ENCODE results near the gene C3orf20. TPM values are rescaled to one million over a fixed set of nuclear protein-coding genes. Genes with fewer than 3 reads are reported as not detected.

Gene C3orf20
- total RNA-seq, 4 donors from 2014 or later, result not detected

GRCh38 chr3:14672588-14672987, 2.4 kb upstream of the C3orf20 start:
- Histone ChIP-seq H3K27ac (no peak overlapping the region), H3K4me1 (peaks cover 0 to 19% (median 0%) of the 10 kb centered on the region in 3 donors), H3K27me3 (no peaks in the 10 kb centered on the region), H3K36me3 (peaks cover 13 to 56% (median 43%) of the 10 kb centered on the region in 3 donors), H3K9me3 (no peaks in the 10 kb centered on the region), H3K4me3 (no peak overlapping the region)
- no peak for TF ChIP-seq POLR2A (IDR thresholded peaks at IDR 0.05)
- no peak for TF ChIP-seq CTCF (IDR thresholded peaks at IDR 0.05)
- WGBS, 2 donors, result 83 to 87% methylated on average over 4 of the region's 4 CpGs
- intact Hi-C loops (cut with DNase I), result no loop called here
- DNase-seq, result no peak

- H3K36me3 ChIP-seq, result peaks cover 0 to 13% (median 4%) of the 10 kb centered on the region in 3 donors
- TF ChIP-seq CTCF (IDR thresholded peaks at IDR 0.05), result no peak
- no peak for TF ChIP-seq POLR2A (IDR thresholded peaks at IDR 0.05)
- intact Hi-C loops (cut with DNase I), result loop anchor here (5.0 kb wide), 1 partner anchor 240 kb away; no protein-coding TSS in a partner anchor
- no peak overlapping the region for H3K4me3 ChIP-seq
- 54 to 85% methylated on average over 4 of the region's 4 CpGs for WGBS, 2 donors
- no peak for DNase-seq
- H3K27me3 ChIP-seq, result no peaks in the 10 kb centered on the region
- H3K4me1 ChIP-seq, result peaks cover 0 to 19% (median 0%) of the 10 kb centered on the region in 3 donors
- no peak overlapping the region for H3K27ac ChIP-seq
- H3K9me3 ChIP-seq, result no peaks in the 10 kb centered on the region
Measured at GRCh38 chr3:14676881-14677280, 1.9 kb downstream of the C3orf20 start.

GRCh38 chr3:14678015-14678503, 3.1 kb downstream of the C3orf20 start:
- peaks cover 0 to 19% (median 0%) of the 10 kb centered on the region in 3 donors for H3K4me1 ChIP-seq
- intact Hi-C loops (cut with DNase I), result loop anchor here (5.0 kb wide), 1 partner anchor 239 kb away; no protein-coding TSS in a partner anchor
- no peak for DNase-seq
- 61 to 73% methylated on average over 7 of the region's 7 CpGs for WGBS, 2 donors
- H3K27me3 ChIP-seq, result no peaks in the 10 kb centered on the region
- no peaks in the 10 kb centered on the region for H3K9me3 ChIP-seq
- TF ChIP-seq CTCF (IDR thresholded peaks at IDR 0.05), result no peak
- TF ChIP-seq POLR2A (IDR thresholded peaks at IDR 0.05), result no peak
- peaks cover 0 to 2% (median 0%) of the 10 kb centered on the region in 3 donors for H3K36me3 ChIP-seq
- no peak overlapping the region for H3K27ac ChIP-seq
- no peak overlapping the region for H3K4me3 ChIP-seq

DNA sequence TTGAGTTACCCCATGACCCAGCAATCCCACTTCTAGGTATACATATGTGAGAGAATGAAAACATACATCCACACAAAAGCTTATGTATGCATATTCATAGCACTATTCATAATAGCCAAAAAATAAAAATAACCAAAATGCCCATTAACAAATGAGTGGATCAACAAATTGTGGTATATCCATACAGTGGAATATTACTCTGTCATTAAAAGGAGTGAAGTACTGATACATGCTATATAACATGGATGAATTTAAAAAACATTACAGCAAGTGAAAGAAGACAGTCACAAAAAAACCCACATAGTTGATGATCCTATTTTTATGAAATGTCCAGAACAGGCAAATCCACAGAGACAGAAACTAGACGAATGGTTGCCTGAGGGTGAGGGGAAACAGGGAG, 5.2 kb downstream of the C3orf20 start:
- DNase-seq, result no peak
- no peaks in the 10 kb centered on the region for H3K27me3 ChIP-seq
- no peaks in the 10 kb centered on the region for H3K9me3 ChIP-seq
- no peak overlapping the region for H3K4me3 ChIP-seq
- H3K4me1 ChIP-seq, result peaks cover 0 to 1% (median 0%) of the 10 kb centered on the region in 3 donors
- WGBS, 2 donors, result 73 to 92% methylated on average over 1 of the region's 1 CpG
- TF ChIP-seq CTCF (IDR thresholded peaks at IDR 0.05) (no peak), POLR2A (IDR thresholded peaks at IDR 0.05) (no peak)
- intact Hi-C loops (cut with DNase I), result no loop called here
- H3K36me3 ChIP-seq, result no peaks in the 10 kb centered on the region
- no peak overlapping the region for H3K27ac ChIP-seq

DNA sequence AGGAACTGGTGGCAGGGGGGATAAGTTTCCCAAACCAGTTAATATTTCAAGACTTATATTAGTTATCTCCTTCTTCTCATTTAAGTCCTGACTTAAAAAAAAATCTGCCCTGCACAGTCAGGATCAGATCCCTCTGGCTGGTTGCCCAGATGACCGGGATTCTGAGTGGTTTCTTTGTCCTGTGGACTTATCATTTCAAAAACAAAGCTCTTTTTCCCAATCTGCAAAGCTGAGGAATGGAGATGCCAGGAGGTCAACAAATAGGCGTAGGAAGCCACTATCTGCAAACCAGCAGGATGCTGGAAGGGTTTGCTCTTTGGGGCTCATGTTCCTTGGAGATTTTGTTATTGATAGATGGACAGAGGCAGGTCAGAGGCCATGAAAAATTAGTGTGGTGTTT, 5.8 kb downstream of the C3orf20 start:
- Histone ChIP-seq H3K4me1 (no peaks in the 10 kb centered on the region), H3K36me3 (no peaks in the 10 kb centered on the region), H3K27me3 (no peaks in the 10 kb centered on the region), H3K27ac (no peak overlapping the region), H3K9me3 (no peaks in the 10 kb centered on the region), H3K4me3 (no peak overlapping the region)
- no peak for TF ChIP-seq POLR2A (IDR thresholded peaks at IDR 0.05)
- intact Hi-C loops (cut with DNase I), result no loop called here
- DNase-seq, result no peak
- 30 to 35% methylated on average over 2 of the region's 2 CpGs for WGBS, 2 donors

GRCh38 chr3:14684447-14684846, 9.5 kb downstream of the C3orf20 start:
- intact Hi-C loops (cut with DNase I), result no loop called here
- Histone ChIP-seq H3K4me1 (no peaks in the 10 kb centered on the region), H3K27ac (no peak overlapping the region), H3K36me3 (no peaks in the 10 kb centered on the region), H3K4me3 (no peak overlapping the region), H3K27me3 (no peaks in the 10 kb centered on the region), H3K9me3 (no peaks in the 10 kb centered on the region)
- WGBS, 2 donors, result 96 to 97% methylated on average over 3 to 4 of the region's 4 CpGs
- no peak for DNase-seq
- TF ChIP-seq CTCF (IDR thresholded peaks at IDR 0.05), result no peak
- TF ChIP-seq POLR2A (IDR thresholded peaks at IDR 0.05), result no peak

All from esophagus squamous epithelium (tissue), 5 donors.